ENCODE data around the gene TIPARP.

The TIPARP gene

GRCh38 chr3:156659260-156659659 lies 15.1 kb upstream of the TIPARP start:
- H3K4me1 Mint-ChIP-seq, result peaks cover 6% of the 10 kb centered on the region
- DNase-seq (ENCODE audit: low spot score in 2 of 2) (no peak), ATAC-seq (no peak)
- no peak overlapping the region for H3K4me3 Mint-ChIP-seq
- H3K27ac Mint-ChIP-seq, result no peak overlapping the region
- no peaks in the 10 kb centered on the region for H3K9me3 Mint-ChIP-seq
- H3K36me3 Mint-ChIP-seq, result no peaks in the 10 kb centered on the region

- Mint-ChIP-seq H3K36me3 (no peaks in the 10 kb centered on the region), H3K9me3 (no peaks in the 10 kb centered on the region), H3K4me3 (no peak overlapping the region), H3K4me1 (peaks cover 25% of the 10 kb centered on the region), H3K27ac (no peak overlapping the region)
- ATAC-seq (no peak), DNase-seq (ENCODE audit: low spot score in 2 of 2) (no peak)
These were observed 13.2 kb upstream of the TIPARP start for GRCh38 chr3:156661155-156661554.

- no peaks in the 10 kb centered on the region for H3K9me3 Mint-ChIP-seq
- H3K27ac Mint-ChIP-seq, result peak overlapping the region; percentile 29
- ATAC-seq (no peak), DNase-seq (ENCODE audit: low spot score in 2 of 2) (no peak)
- peak overlapping the region; percentile 40 for H3K4me3 Mint-ChIP-seq
- H3K4me1 Mint-ChIP-seq, result peaks cover 49% of the 10 kb centered on the region
- no peaks in the 10 kb centered on the region for H3K36me3 Mint-ChIP-seq
These were observed 10.2 kb upstream of the TIPARP start for GRCh38 chr3:156664011-156664830.

- no peaks in the 10 kb centered on the region for H3K9me3 Mint-ChIP-seq
- peak overlapping the region; percentile 29 for H3K27ac Mint-ChIP-seq
- peak; percentile 57 for ATAC-seq
- H3K4me3 Mint-ChIP-seq, result peak overlapping the region; percentile 40
- peaks cover 49% of the 10 kb centered on the region for H3K4me1 Mint-ChIP-seq
- no peak for DNase-seq (ENCODE audit: low spot score in 2 of 2)
- H3K36me3 Mint-ChIP-seq, result no peaks in the 10 kb centered on the region
These were observed 9.6 kb upstream of the TIPARP start for GRCh38 chr3:156664831-156665178.

- ATAC-seq (peak; percentile 46), DNase-seq (ENCODE audit: low spot score in 2 of 2) (no peak)
- no peaks in the 10 kb centered on the region for H3K9me3 Mint-ChIP-seq
- no peak overlapping the region for H3K27ac Mint-ChIP-seq
- peak overlapping the region; percentile 40 for H3K4me3 Mint-ChIP-seq
- no peaks in the 10 kb centered on the region for H3K36me3 Mint-ChIP-seq
- peaks cover 49% of the 10 kb centered on the region for H3K4me1 Mint-ChIP-seq
These were observed 9.1 kb upstream of the TIPARP start for GRCh38 chr3:156665291-156665690.

GRCh38 chr3:156666073-156666472 lies 8.3 kb upstream of the TIPARP start:
- ATAC-seq, result no peak
- H3K4me1 Mint-ChIP-seq, result peaks cover 49% of the 10 kb centered on the region
- no peak overlapping the region for H3K4me3 Mint-ChIP-seq
- no peaks in the 10 kb centered on the region for H3K9me3 Mint-ChIP-seq
- no peak for DNase-seq (ENCODE audit: low spot score in 2 of 2)
- H3K27ac Mint-ChIP-seq, result no peak overlapping the region
- no peaks in the 10 kb centered on the region for H3K36me3 Mint-ChIP-seq

- ATAC-seq (peak; percentile 71), DNase-seq (ENCODE audit: low spot score in 2 of 2) (no peak)
- Mint-ChIP-seq H3K4me3 (no peak overlapping the region), H3K36me3 (no peaks in the 10 kb centered on the region), H3K9me3 (no peaks in the 10 kb centered on the region), H3K4me1 (peaks cover 55% of the 10 kb centered on the region), H3K27ac (no peak overlapping the region)
These were observed 6.2 kb upstream of the TIPARP start for GRCh38 chr3:156668073-156668763.

GRCh38 chr3:156670077-156670476 lies 4.3 kb upstream of the TIPARP start:
- H3K36me3 Mint-ChIP-seq, result peaks cover 9% of the 10 kb centered on the region
- no peak overlapping the region for H3K27ac Mint-ChIP-seq
- no peak for DNase-seq (ENCODE audit: low spot score in 2 of 2)
- no peak for ATAC-seq
- no peak overlapping the region for H3K4me3 Mint-ChIP-seq
- peaks cover 53% of the 10 kb centered on the region for H3K4me1 Mint-ChIP-seq
- H3K9me3 Mint-ChIP-seq, result no peaks in the 10 kb centered on the region

GRCh38 chr3:156670652-156671051 lies 3.7 kb upstream of the TIPARP start:
- DNase-seq (ENCODE audit: low spot score in 2 of 2) (no peak), ATAC-seq (no peak)
- no peaks in the 10 kb centered on the region for H3K9me3 Mint-ChIP-seq
- H3K4me3 Mint-ChIP-seq, result no peak overlapping the region
- H3K27ac Mint-ChIP-seq, result no peak overlapping the region
- H3K36me3 Mint-ChIP-seq, result peaks cover 15% of the 10 kb centered on the region
- H3K4me1 Mint-ChIP-seq, result peaks cover 47% of the 10 kb centered on the region

GRCh38 chr3:156673732-156674045 lies 701 bp upstream of the TIPARP start:
- Mint-ChIP-seq H3K36me3 (peaks cover 45% of the 10 kb centered on the region), H3K9me3 (no peaks in the 10 kb centered on the region)

GRCh38 chr3:156674911-156675829 lies 780 bp downstream of the TIPARP start:
- peaks cover 57% of the 10 kb centered on the region for H3K4me1 Mint-ChIP-seq
- peaks cover 60% of the 10 kb centered on the region for H3K36me3 Mint-ChIP-seq
- no peaks in the 10 kb centered on the region for H3K9me3 Mint-ChIP-seq
- H3K27ac Mint-ChIP-seq, result peak overlapping the region; percentile 92
- H3K4me3 Mint-ChIP-seq, result peak overlapping the region; percentile 88
- DNase-seq (ENCODE audit: low spot score in 2 of 2) (peak; percentile 18 to 80), ATAC-seq (peak; percentile 6)

More at GRCh38 chr3:156673732-156674045, 701 bp upstream of the TIPARP start:
- Mint-ChIP-seq H3K27ac (peak overlapping the region; percentile 92), H3K4me3 (peak overlapping the region; percentile 88), H3K4me1 (peaks cover 48% of the 10 kb centered on the region)
- no peak for DNase-seq (ENCODE audit: low spot score in 2 of 2)
- ATAC-seq, result no peak

GRCh38 chr3:156675830-156676767 lies 1.7 kb downstream of the TIPARP start:
- peak; percentile 7 to 66 for DNase-seq (ENCODE audit: low spot score in 2 of 2)
- Mint-ChIP-seq H3K36me3 (peaks cover 70% of the 10 kb centered on the region), H3K4me1 (peaks cover 67% of the 10 kb centered on the region), H3K9me3 (no peaks in the 10 kb centered on the region), H3K27ac (peak overlapping the region; percentile 92), H3K4me3 (peak overlapping the region; percentile 88)
- ATAC-seq, result no peak

- H3K9me3 Mint-ChIP-seq, result no peaks in the 10 kb centered on the region
- peak; percentile 52 for ATAC-seq
- no peak for DNase-seq (ENCODE audit: low spot score in 2 of 2)
These were observed 2.5 kb downstream of the TIPARP start for GRCh38 chr3:156676768-156677479.

GRCh38 chr3:156677536-156677935 lies 3.1 kb downstream of the TIPARP start:
- ATAC-seq, result no peak
- peak overlapping the region; percentile 88 for H3K4me3 Mint-ChIP-seq
- no peak for DNase-seq (ENCODE audit: low spot score in 2 of 2)
- H3K36me3 Mint-ChIP-seq, result peaks cover 84% of the 10 kb centered on the region
- H3K4me1 Mint-ChIP-seq, result peaks cover 79% of the 10 kb centered on the region
- no peaks in the 10 kb centered on the region for H3K9me3 Mint-ChIP-seq
- H3K27ac Mint-ChIP-seq, result no peak overlapping the region

More at GRCh38 chr3:156676768-156677479, 2.5 kb downstream of the TIPARP start:
- Mint-ChIP-seq H3K36me3 (peaks cover 78% of the 10 kb centered on the region), H3K4me3 (peak overlapping the region; percentile 88), H3K27ac (peak overlapping the region; percentile 92), H3K4me1 (peaks cover 75% of the 10 kb centered on the region)

Data from stimulated activated effector memory CD8-positive, alpha-beta T cell treated with anti-CD3 and anti-CD28 coated beads, Interleukin-12 subunit alpha, Interleukin-12 subunit beta, amount 100 ng/mL, for 72 hours (primary cell).